ENCODE measurements around the gene ARHGEF19.
A peak's percentile ranks its signal among the peaks of the same experiment; 100 is the strongest.
"Not testable (repeated sequence)": the region's sequence is repeated elsewhere in the genome, so short reads cannot be mapped to it uniquely, and the experiment has no call there.

The ARHGEF19 gene

GRCh38 chr1:16202281-16203210 lies 9.9 kb downstream of the ARHGEF19 start:
- DNase-seq, result no peak

- no peak for DNase-seq
These were observed 12.8 kb downstream of the ARHGEF19 start for GRCh38 chr1:16199700-16200099.

DNA sequence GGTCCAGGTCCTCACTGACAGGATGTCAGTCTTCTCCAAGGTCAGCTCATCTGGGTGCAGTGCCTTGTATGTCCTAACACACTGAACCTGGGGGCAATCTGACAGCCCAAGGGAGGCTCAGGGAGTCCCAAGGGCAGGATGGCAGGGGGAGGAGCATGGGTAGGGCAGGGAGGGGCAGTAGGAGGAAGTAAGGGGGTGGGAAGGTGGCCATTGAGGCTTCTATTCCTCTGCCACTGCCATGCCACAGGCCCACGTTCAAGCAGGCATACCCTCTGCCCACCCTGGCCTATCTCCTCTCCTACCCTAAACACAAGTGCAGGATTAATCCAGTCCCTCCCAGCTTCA lies 13.3 kb downstream of the ARHGEF19 start:
- DNase-seq, result no peak

DNA sequence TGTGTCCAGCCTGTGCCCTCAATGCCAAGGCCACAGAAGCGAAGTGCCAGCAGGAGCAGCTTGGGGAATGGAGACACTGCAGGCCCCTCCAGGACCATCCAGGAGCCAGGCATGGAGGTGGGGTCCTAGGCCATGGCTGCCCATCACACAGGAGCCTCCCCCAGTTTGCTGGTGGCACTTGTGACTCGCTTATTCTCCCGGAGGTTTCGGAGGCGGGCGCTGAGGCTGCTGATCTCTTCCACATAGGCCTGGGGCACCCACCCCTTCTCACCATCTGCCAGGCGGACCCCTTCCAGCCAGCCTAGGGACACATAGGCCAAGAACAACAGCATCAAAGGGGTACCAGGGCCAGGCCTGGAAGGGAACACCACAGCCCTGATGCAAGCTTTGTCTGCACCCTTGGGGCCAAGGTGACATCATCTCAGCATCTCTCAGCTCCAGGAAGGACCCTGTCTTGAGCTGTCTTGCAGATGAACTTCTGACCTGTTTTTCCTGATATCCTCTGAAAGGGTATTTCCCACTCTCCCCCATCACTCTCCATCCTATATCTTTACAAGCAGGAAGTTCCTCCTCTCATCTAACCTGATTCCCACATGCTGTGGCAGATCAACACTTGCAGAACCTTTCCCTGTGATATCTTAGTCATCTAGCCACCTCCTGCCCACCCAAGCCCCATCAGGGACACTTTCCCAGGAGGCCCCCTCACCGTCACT lies 13.9 kb downstream of the ARHGEF19 start:
- no peak for DNase-seq

GRCh38 chr1:16196874-16197273 lies 15.6 kb downstream of the ARHGEF19 start:
- DNase-seq, result no peak

DNA sequence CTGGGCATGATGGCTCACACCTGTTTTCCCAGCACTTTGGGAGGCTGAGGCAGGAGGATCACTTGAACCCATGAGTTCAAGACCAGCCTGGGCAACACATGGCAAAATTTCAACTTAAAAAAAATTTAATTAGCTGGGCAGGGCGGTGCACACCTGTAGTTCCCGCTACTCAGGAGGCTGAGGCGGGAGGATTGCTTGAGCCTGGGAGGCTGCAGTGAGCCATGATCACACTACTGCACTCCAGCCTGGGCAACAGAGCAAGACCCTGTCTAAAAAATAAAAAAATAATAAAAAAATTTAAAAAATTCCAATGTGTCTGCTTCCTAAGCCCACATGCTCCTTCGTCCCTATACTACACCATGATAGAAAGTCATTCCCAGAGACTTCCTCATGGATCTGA lies 16.3 kb downstream of the ARHGEF19 start:
- DNase-seq, result not testable (repeated sequence)

- no peak for DNase-seq
These were observed 16.9 kb downstream of the ARHGEF19 start for GRCh38 chr1:16195518-16195905.

DNA sequence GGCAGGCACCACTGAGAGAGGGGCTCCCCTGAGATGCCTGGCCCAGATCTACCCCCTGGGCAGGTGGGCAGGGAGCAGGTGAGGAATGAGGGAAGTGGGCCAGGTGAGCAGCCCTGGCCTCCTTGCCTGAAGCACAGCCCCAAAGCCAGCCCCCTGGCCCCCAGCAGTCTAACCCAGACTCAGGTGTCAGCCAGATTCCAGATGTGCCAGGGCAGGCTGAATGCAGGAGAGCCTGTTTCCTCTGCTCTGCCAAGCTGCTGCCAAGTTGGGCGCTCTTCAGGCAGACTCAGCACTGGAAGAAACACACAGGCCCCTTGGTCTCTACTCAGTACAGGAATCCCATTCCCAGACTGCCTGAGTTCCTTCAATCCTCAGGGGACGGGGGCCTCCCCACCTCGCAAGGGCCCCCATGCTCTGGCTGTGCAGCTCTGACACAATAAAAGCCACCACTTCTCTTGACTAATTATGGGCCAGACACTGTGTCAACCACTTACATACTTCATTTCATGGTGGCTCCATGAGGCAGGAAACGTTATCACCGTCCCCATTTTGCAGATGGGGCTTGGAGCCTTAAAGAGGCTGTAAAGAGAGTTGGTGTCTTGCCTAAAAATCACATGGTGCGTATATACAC lies 20.4 kb downstream of the ARHGEF19 start:
- no peak for DNase-seq

DNA sequence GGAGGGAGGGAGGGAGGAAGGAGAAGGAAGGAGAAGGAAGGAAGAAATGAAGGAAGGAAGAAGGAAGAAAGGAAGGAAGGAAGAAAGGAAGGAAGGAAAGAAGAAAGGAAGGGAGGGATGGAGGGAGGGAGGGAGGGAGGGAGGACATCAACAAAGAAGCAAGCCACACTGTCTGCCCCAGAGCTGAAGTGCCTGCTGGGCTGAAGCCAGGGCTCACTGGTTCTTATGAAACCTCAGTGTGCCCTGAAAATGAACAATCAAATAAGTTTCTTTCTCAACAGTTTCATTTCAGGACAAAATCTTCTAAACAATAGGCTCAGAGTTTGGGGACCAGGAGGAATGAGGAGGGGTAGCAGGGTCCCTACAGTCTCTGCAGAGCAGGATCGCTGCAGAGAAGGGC lies 21.1 kb downstream of the ARHGEF19 start:
- no peak for DNase-seq

DNA sequence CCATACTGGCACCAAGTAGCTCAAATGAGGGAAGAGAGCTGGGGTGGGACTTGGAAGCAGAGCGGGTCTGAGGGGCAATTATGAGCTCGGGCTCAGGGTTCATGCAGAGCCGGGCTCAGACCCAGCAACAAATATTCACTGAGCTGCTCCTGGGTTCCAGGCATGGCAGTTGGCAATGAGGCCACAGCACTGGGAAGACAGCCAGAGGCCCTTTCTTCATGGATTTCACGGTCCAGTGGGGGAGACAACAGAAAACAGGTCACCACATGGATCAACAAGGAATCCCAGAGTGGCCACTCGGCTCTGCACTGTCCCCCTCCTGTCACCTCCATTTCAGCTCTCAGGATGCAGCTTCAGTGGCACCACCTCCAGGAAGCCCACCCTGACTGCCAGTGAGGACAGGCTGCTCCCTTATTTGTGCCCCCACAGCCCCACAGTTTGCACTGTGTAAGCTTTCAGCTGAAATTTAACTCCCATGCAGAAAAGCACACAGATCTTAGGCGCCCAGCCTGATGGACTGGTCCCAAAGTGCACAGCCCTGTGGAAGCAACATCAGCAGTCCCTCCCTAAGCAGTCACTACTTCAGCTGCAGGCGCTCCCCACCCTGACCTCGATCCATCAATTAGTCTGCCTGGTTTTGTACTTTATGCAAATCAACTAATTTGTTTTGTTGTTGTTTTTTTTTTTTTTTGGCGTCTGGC lies 22.4 kb downstream of the ARHGEF19 start:
- DNase-seq, result no peak

GRCh38 chr1:16189003-16189402 lies 23.4 kb downstream of the ARHGEF19 start:
- no peak for DNase-seq

DNA sequence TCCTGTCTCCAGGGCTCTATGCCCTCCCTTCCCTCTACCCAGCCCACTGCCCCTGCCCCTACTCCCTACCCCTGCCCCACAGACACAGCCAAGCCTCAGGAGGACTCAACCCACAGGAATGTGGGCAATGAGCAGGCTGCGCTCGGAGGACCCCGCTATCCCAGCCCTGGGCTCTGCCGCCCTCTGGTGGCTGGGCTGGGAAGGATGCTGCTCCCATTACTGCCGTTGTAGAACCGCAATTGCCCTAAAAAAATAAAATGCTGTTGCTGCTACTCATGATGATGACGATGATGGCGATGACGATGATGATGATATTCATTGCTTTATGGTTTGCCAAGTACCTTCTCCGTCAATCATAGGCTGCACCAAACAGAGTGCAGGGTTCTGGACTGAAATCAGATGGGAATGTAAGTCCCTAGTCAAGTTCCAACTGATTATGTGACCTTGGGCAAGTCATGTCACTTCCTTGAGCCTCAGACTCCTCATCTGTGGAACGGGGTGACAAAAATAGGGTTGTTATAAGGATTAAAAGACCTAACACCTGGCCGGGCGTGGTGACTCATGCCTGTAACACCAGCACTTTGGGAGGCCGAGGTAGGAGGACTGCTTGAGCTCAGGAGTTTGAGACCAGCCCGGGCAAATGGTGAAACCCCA lies 24.6 kb downstream of the ARHGEF19 start:
- peak; percentile 50 for DNase-seq

DNA sequence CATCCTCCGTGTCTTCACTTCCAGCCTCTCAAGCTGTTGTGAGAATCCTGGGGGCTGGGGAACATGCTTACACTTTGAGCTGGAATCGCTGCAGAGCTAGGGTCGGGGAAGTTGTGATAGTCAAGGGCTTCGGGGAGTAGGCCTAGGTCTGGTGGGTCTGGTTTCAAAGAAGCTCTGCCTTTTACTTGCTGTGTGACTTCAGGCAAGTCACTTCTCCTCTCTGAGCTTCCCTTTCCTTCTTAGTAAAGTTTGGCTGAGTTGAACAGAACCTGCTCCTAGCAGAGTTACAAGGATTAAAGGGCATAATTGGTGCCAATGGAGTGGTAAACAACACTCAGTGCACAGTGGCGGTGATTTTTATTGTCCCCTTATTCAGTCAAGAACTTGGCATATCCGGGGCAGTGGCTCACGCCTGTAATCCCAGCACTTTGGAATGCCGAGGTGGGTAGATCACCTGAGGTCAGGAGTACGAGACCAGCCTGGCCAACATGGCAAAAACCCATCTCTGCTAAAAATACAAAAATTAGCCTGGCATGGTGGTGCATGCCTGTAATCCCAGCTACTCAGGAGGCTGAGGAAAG lies 25.7 kb downstream of the ARHGEF19 start:
- no peak for DNase-seq

DNA sequence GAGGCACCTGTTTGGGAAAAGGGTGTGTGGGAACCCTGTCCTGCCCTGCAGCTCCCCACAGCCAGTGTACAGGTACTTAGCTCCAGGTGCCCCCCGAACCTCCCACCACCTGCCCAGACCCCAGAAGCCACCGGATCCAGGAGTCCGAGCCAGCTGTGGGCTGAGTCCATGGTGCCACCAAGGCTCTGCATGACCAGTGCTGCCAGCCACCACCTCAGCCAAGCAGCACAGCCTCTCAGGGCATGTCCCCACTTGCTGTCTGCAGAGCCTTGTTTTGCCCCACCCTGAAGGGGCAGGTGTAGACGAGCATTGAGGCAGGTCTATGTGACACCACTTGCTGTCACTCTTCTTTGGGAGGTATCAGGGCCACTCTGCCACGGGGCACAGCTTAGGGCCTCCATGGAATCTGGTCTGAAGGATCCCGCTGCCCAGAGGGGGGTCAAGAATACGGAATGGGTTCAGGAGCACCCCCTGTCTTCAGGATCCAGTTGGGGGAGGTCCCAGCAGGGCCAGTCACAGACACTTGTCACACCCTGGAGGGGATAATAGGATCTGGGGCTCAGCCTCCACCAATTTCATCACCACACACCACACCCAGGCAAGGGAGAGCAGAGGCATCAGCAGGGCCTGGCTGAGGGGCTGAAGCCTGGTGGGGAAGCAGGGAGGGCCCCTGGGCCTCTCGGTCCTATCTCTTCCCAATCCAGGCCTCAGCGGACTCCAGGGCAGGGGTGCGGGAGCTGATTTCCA lies 27.7 kb downstream of the ARHGEF19 start:
- DNase-seq, result no peak

GRCh38 chr1:16183765-16184556 lies 28.5 kb downstream of the ARHGEF19 start:
- DNase-seq, result no peak

DNA sequence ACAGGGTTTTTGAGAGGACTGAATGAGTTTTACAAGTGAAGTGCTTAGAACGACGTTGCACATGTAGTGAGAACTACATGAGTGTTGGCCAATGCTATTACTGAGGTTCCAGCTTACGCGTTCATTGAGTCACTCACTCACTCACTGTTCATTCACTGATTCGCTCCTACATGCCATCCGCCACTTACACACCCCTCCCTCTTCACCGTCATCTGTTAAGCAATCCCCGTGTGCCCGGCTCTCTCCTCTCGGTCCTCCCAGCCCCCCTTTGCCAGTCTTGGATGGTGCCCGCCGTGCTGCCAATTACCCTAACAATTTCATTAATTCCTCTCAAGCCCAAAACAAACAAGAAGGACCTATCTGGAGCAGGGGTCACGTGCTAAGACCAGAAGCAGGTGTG lies 29.3 kb downstream of the ARHGEF19 start:
- DNase-seq, result no peak

- DNase-seq, result no peak
These were observed 30.3 kb downstream of the ARHGEF19 start for GRCh38 chr1:16181887-16182719.

GRCh38 chr1:16180291-16180824 lies 32.1 kb downstream of the ARHGEF19 start:
- no peak for DNase-seq
